ENCODE data around the gene FAM131C. TPM values are rescaled to one million over a fixed set of nuclear protein-coding genes. Genes with fewer than 3 reads are reported as not detected.
A peak's percentile ranks its signal among the peaks of the same experiment; 100 is the strongest.

Gene FAM131C
- total RNA-seq, 2 donors from 2014 or later: 5.2 to 8.7 TPM

DNA sequence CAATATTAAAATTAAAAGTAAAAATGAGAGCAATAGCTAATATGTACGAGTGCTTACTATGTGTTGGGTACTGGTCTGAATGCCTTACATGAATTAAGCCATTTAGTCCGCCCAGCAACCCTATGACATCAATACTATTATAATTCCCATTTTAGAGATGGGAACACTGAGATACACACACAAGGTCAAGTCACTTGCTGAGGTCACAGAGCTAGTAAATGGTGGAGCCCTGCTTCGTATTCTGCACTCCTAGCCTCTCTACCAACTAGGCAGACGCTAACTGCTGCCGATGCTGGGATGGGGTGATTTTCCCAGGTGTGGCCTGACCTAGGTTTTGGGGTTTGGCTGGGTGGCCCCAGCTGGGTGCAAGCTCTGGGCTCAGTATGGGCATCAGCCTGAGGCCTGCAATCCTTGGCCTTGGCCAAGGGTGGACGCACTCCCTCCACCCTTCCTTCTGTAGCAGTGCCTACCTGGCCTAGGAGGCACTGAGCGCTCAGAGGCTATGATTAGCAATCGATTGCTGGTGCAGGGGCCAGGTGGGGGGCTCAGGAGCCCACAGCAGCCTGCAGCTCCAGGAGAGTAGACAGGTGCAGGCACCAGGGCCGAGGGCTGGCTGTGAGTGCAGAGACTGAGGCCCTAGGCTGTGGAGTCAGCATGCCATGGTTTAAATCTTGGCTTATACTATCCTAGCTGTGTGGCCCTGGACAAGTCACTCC, 2.7 kb downstream of the FAM131C start:
- no peak for TF ChIP-seq CTCF (IDR thresholded peaks at IDR 0.05)
- DNase-seq (ENCODE audit: low spot score): no peak
- no peaks in the 10 kb centered on the region for H3K27me3 ChIP-seq
- no peak overlapping the region for H3K4me3 ChIP-seq
- H3K36me3 ChIP-seq: no peaks in the 10 kb centered on the region
- peaks cover 0 to 52% of the 10 kb centered on the region in 2 donors for H3K4me1 ChIP-seq
- no peak overlapping the region for H3K27ac ChIP-seq
- no peaks in the 10 kb centered on the region for H3K9me3 ChIP-seq

GRCh38 chr1:16068356-16069270, 4.8 kb downstream of the FAM131C start:
- peaks cover 0 to 42% of the 10 kb centered on the region in 2 donors for H3K4me1 ChIP-seq
- no peak for TF ChIP-seq CTCF (IDR thresholded peaks at IDR 0.05)
- no peaks in the 10 kb centered on the region for H3K27me3 ChIP-seq
- no peaks in the 10 kb centered on the region for H3K36me3 ChIP-seq
- H3K27ac ChIP-seq: peak overlapping the region; percentile 34 to 56
- H3K9me3 ChIP-seq: no peaks in the 10 kb centered on the region
- no peak for DNase-seq (ENCODE audit: low spot score)
- H3K4me3 ChIP-seq: no peak overlapping the region

- no peaks in the 10 kb centered on the region for H3K36me3 ChIP-seq
- H3K27ac ChIP-seq: peak overlapping the region; percentile 34 to 56
- H3K9me3 ChIP-seq: no peaks in the 10 kb centered on the region
- TF ChIP-seq CTCF (IDR thresholded peaks at IDR 0.05): no peak
- no peaks in the 10 kb centered on the region for H3K27me3 ChIP-seq
- DNase-seq (ENCODE audit: low spot score): no peak
- no peak overlapping the region for H3K4me3 ChIP-seq
- H3K4me1 ChIP-seq: peaks cover 0 to 37% of the 10 kb centered on the region in 2 donors
Observed at GRCh38 chr1:16067933-16068332, 5.5 kb downstream of the FAM131C start.

GRCh38 chr1:16067127-16067768, 6.2 kb downstream of the FAM131C start:
- Histone ChIP-seq H3K4me3 (no peak overlapping the region), H3K27ac (no peak overlapping the region), H3K4me1 (peaks cover 0 to 32% of the 10 kb centered on the region in 2 donors), H3K36me3 (no peaks in the 10 kb centered on the region), H3K9me3 (no peaks in the 10 kb centered on the region), H3K27me3 (no peaks in the 10 kb centered on the region)
- DNase-seq (ENCODE audit: low spot score): no peak
- TF ChIP-seq CTCF (IDR thresholded peaks at IDR 0.05): no peak

- DNase-seq (ENCODE audit: low spot score): no peak
- no peaks in the 10 kb centered on the region for H3K36me3 ChIP-seq
- H3K4me3 ChIP-seq: no peak overlapping the region
- H3K27ac ChIP-seq: no peak overlapping the region
- no peaks in the 10 kb centered on the region for H3K27me3 ChIP-seq
- H3K9me3 ChIP-seq: no peaks in the 10 kb centered on the region
- H3K4me1 ChIP-seq: peaks cover 0 to 32% of the 10 kb centered on the region in 2 donors
- no peak for TF ChIP-seq CTCF (IDR thresholded peaks at IDR 0.05)
Observed at GRCh38 chr1:16066245-16066644, 7.2 kb downstream of the FAM131C start.
